Fibroblast of lung (primary cell): ENCODE results near the gene FHL2. TPM values are rescaled to one million over a fixed set of nuclear protein-coding genes. Genes with fewer than 3 reads are reported as not detected.

Experiments
- DNase-seq, 2 donors: peaks; one replicate each; pipeline versions ENCODE4 v3.0.0 to v3.0.0-alpha.2; 2010; ENCODE audit warnings: low read depth in 2 of 2
- H2AFZ ChIP-seq: 2 replicates; pipeline ENCODE4 v1.5.1; 2012; ENCODE audit warnings: low read length, control low read depth, inconsistent platforms
- H3K27ac ChIP-seq: 2 replicates; pipeline ENCODE4 v1.5.1; 2011; ENCODE audit warnings: low read length, control low read depth; ENCODE audit not compliant: insufficient read depth
- H3K27me3 ChIP-seq: 2 replicates; pipeline ENCODE4 v1.5.1; 2011; ENCODE audit warnings: mild to moderate bottlenecking, low read length; ENCODE audit not compliant: control insufficient read depth, insufficient read depth
- H3K36me3 ChIP-seq: 2 replicates; pipeline ENCODE4 v1.5.1; 2011; ENCODE audit warnings: low read length; ENCODE audit not compliant: control insufficient read depth, insufficient read depth
- H3K4me1 ChIP-seq: 2 replicates; pipeline ENCODE4 v1.5.1; 2011; ENCODE audit warnings: low read length; ENCODE audit not compliant: control insufficient read depth, insufficient read depth; ENCODE audit errors: extremely low read depth
- H3K4me2 ChIP-seq: 2 replicates; pipeline ENCODE4 v1.5.1; 2011; ENCODE audit warnings: low read length, control low read depth; ENCODE audit not compliant: insufficient read depth; ENCODE audit errors: extremely low read depth
- H3K4me3 ChIP-seq, 4 experiments: fragments of 200-600 bp in 1 of 4; sonication (generic) in 1 of 4; replicated peaks in 1 of 4; 2 replicates each; pipeline ENCODE4 v1.5.1; 2011 to 2016; ENCODE audit warnings: low read length in 4 of 4, low read depth in 3 of 4, mild to moderate bottlenecking in 3 of 4, control low read depth in 2 of 4, inconsistent platforms in 1 of 4, mixed read lengths in 1 of 4; ENCODE audit not compliant: insufficient read depth in 1 of 4; ENCODE audit errors: control extremely low read depth in 1 of 4
- H3K79me2 ChIP-seq: 2 replicates; pipeline ENCODE4 v1.5.1; 2012; ENCODE audit warnings: mild to moderate bottlenecking, low read length, inconsistent platforms; ENCODE audit not compliant: control insufficient read depth, insufficient read depth
- H3K9ac ChIP-seq: 2 replicates; pipeline ENCODE4 v1.5.1; 2011; ENCODE audit warnings: mild to moderate bottlenecking, low read length, control low read depth; ENCODE audit not compliant: insufficient read depth
- H3K9me3 ChIP-seq: 2 replicates; pipeline ENCODE4 v1.5.1; 2012; ENCODE audit warnings: low read depth, low read length; ENCODE audit not compliant: control insufficient read depth, insufficient read depth
- H4K20me1 ChIP-seq: 2 replicates; pipeline ENCODE4 v1.5.1; 2011; ENCODE audit warnings: low read length; ENCODE audit not compliant: control insufficient read depth, insufficient read depth; ENCODE audit errors: extremely low read depth
- CTCF ChIP-seq, 2 donors: IDR thresholded peaks in 1 of 2; conservative IDR thresholded peaks in 1 of 2; 1 replicate in 1 of 2; 2 replicates in 1 of 2; pipeline ENCODE4 v1.5.1; 2011 to 2012; ENCODE audit warnings: low read length in 2 of 2, control low read depth in 1 of 2, inconsistent platforms in 1 of 2, low read depth in 1 of 2, mild to moderate bottlenecking in 1 of 2
- EZH2 ChIP-seq: IDR thresholded peaks from 2 replicates; pipeline ENCODE4 v1.5.1; 2012; ENCODE audit warnings: low read length, control low read depth, mild to moderate bottlenecking; ENCODE audit errors: missing control alignments
- polyA plus RNA-seq, 2 donors: library from polyadenylated mRNA; depleted of rRNA in 1 of 2; stranded (reverse) in 1 of 2; unstranded in 1 of 2; fragments of >200 nt; gene quantifications; 2 replicates each; pipeline ENCODE4 v1.2.1, GENCODE V29; 2011 to 2012; ENCODE audit warnings: missing spikeins in 1 of 2
- total RNA-seq: library from RNA; depleted of rRNA; stranded (reverse); fragments of >200 nt; gene quantifications from 2 replicates; pipeline ENCODE4 v1.2.1, GENCODE V29; 2014

FHL2 gene
- total and polyA plus RNA-seq, 2 donors (not counting 1 experiment from before 2014, with no cell fraction given) = 144 to 421 TPM

- Histone ChIP-seq H4K20me1 (no peaks in the 10 kb centered on the region), H2AFZ (no peak overlapping the region), H3K36me3 (no peaks in the 10 kb centered on the region), H3K4me2 (no peak overlapping the region), H3K9me3 (no peaks in the 10 kb centered on the region), H3K79me2 (no peaks in the 10 kb centered on the region), H3K4me1 (peaks cover 3% of the 10 kb centered on the region), H3K27ac (no peak overlapping the region), H3K9ac (no peak overlapping the region), H3K27me3 (peaks cover 5% of the 10 kb centered on the region), H3K4me3 (no peak overlapping the region)
- DNase-seq = peak; percentile 20 to 57
- TF ChIP-seq EZH2 (no peak), CTCF (conservative IDR thresholded peaks at IDR 0.05 in 1 of 2, IDR thresholded peaks at IDR 0.05 in 1 of 2; ENCODE audit: low read depth in 1 of 2, low read length in 2 of 2) (no peak)
These were observed 45.1 kb upstream of the FHL2 start for GRCh38 chr2:105443617-105444598.

- no peaks in the 10 kb centered on the region for H3K79me2 ChIP-seq
- H3K4me2 ChIP-seq = no peak overlapping the region
- TF ChIP-seq EZH2 (no peak), CTCF (conservative IDR thresholded peaks at IDR 0.05 in 1 of 2, IDR thresholded peaks at IDR 0.05 in 1 of 2; ENCODE audit: low read depth in 1 of 2, low read length in 2 of 2) (no peak)
- H3K27ac ChIP-seq = no peak overlapping the region
- no peak overlapping the region for H2AFZ ChIP-seq
- no peaks in the 10 kb centered on the region for H3K36me3 ChIP-seq
- no peaks in the 10 kb centered on the region for H4K20me1 ChIP-seq
- H3K9ac ChIP-seq = no peak overlapping the region
- peak in 1 of 2 donors; percentile 36 for DNase-seq
- H3K4me3 ChIP-seq = no peak overlapping the region
- no peaks in the 10 kb centered on the region for H3K9me3 ChIP-seq
- H3K4me1 ChIP-seq = peaks cover 13% of the 10 kb centered on the region
- peaks cover 5% of the 10 kb centered on the region for H3K27me3 ChIP-seq
These were observed 43.9 kb upstream of the FHL2 start for GRCh38 chr2:105442721-105443120.

DNA sequence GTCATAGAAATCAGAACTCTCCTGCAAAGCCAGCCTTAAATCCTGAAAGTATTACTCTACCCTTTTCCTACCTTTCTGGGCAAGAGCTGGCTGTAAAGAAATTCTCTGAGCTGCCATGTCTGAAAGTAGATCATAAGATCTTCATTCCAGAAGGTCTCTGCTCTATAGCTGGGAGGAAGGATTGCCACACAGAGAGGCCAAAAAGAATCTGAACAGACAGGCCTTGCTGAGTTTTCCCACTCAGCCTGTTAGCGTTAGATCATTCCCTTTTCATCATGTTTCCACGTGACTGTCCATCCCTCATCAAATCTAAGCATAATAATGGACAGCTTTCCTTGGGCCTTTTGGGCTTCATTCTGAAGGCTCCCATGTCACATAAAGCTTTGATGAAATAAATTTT lies 43.2 kb upstream of the FHL2 start:
- no peak overlapping the region for H2AFZ ChIP-seq
- no peak for DNase-seq

More for the DNA sequence above, 43.2 kb upstream of the FHL2 start:
- TF ChIP-seq EZH2 = no peak
- TF ChIP-seq CTCF (conservative IDR thresholded peaks at IDR 0.05 in 1 of 2, IDR thresholded peaks at IDR 0.05 in 1 of 2; ENCODE audit: low read depth in 1 of 2, low read length in 2 of 2) = no peak
- Histone ChIP-seq H3K79me2 (no peaks in the 10 kb centered on the region), H3K4me3 (no peak overlapping the region), H3K27me3 (peaks cover 5% of the 10 kb centered on the region), H3K9me3 (no peaks in the 10 kb centered on the region), H3K36me3 (no peaks in the 10 kb centered on the region), H3K4me2 (no peak overlapping the region), H3K27ac (no peak overlapping the region), H4K20me1 (no peaks in the 10 kb centered on the region), H3K9ac (no peak overlapping the region), H3K4me1 (peaks cover 17% of the 10 kb centered on the region)
